Thoracic aorta (tissue), 2 donors: ENCODE measurements around the gene ROBO1. TPM values are rescaled to one million over a fixed set of nuclear protein-coding genes. Genes with fewer than 3 reads are reported as not detected.

Experiments used
- ATAC-seq: fragments of 150-250 bp; one replicate; pipeline ENCODE4 v1.8.0; 2017; ENCODE audit warnings: low read depth; ENCODE audit not compliant: insufficient number of reproducible peaks, low FRiP score
- DNase-seq: peaks from one replicate; pipeline ENCODE4 v3.0.0-alpha.2; 2020; ENCODE audit warnings: low spot score
- H3K27ac ChIP-seq, 2 donors: fragments of 200-600 bp; sonication (generic); 1 replicate in 1 of 2; 2 replicates in 1 of 2; pipeline ENCODE4 v1.5.1; 2016; ENCODE audit warnings: mild to moderate bottlenecking in 2 of 2, moderate library complexity in 2 of 2
- H3K27me3 ChIP-seq: fragments of 200-600 bp; sonication (generic); replicated peaks from 2 replicates; pipeline ENCODE4 v1.6.0; 2016; ENCODE audit warnings: mild to moderate bottlenecking; ENCODE audit not compliant: insufficient read depth
- H3K36me3 ChIP-seq: fragments of 200-600 bp; sonication (generic); one replicate; pipeline ENCODE4 v1.5.1; 2016
- H3K4me1 ChIP-seq, 2 donors: fragments of 200-600 bp; sonication (generic); 1 replicate in 1 of 2; 2 replicates in 1 of 2; pipeline versions ENCODE4 v1.5.1 to v1.6.0; 2016; ENCODE audit warnings: low read depth in 2 of 2, mild to moderate bottlenecking in 1 of 2; ENCODE audit not compliant: control insufficient read depth in 1 of 2
- H3K4me3 ChIP-seq: fragments of 200-600 bp; sonication (generic); 2 replicates; pipeline ENCODE4 v1.5.1; 2016; ENCODE audit warnings: mild to moderate bottlenecking
- H3K9me3 ChIP-seq: fragments of 200-600 bp; sonication (generic); 2 replicates; pipeline ENCODE4 v1.5.1; 2016
- total RNA-seq, 2 donors: library from RNA; depleted of rRNA; stranded (reverse); fragments of >200 nt; gene quantifications; one replicate each; pipeline versions ENCODE4 v1.1.0 to v1.2.3, GENCODE V29; 2016
- TF ChIP-seq, protein P1 (sequence below): fragments of 200-600 bp; sonication (generic); IDR thresholded peaks from one replicate; pipeline ENCODE4 v1.5.1; 2019; ENCODE audit warnings: antibody characterized with exemption

Gene ROBO1
- total RNA-seq, 2 donors from 2014 or later, result 13.3 to 24.4 TPM

- Histone ChIP-seq H3K27ac (no peak overlapping the region), H3K4me3 (no peak overlapping the region), H3K4me1 (no peaks in the 10 kb centered on the region), H3K9me3 (no peaks in the 10 kb centered on the region), H3K27me3 (no peaks in the 10 kb centered on the region), H3K36me3 (no peaks in the 10 kb centered on the region)
- TF ChIP-seq, protein P1, sequence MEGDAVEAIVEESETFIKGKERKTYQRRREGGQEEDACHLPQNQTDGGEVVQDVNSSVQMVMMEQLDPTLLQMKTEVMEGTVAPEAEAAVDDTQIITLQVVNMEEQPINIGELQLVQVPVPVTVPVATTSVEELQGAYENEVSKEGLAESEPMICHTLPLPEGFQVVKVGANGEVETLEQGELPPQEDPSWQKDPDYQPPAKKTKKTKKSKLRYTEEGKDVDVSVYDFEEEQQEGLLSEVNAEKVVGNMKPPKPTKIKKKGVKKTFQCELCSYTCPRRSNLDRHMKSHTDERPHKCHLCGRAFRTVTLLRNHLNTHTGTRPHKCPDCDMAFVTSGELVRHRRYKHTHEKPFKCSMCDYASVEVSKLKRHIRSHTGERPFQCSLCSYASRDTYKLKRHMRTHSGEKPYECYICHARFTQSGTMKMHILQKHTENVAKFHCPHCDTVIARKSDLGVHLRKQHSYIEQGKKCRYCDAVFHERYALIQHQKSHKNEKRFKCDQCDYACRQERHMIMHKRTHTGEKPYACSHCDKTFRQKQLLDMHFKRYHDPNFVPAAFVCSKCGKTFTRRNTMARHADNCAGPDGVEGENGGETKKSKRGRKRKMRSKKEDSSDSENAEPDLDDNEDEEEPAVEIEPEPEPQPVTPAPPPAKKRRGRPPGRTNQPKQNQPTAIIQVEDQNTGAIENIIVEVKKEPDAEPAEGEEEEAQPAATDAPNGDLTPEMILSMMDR, result no peak
- DNase-seq, result no peak
- ATAC-seq, result no peak
These were observed 413.6 kb downstream of the ROBO1 start for GRCh38 chr3:79354179-79354688.

DNA sequence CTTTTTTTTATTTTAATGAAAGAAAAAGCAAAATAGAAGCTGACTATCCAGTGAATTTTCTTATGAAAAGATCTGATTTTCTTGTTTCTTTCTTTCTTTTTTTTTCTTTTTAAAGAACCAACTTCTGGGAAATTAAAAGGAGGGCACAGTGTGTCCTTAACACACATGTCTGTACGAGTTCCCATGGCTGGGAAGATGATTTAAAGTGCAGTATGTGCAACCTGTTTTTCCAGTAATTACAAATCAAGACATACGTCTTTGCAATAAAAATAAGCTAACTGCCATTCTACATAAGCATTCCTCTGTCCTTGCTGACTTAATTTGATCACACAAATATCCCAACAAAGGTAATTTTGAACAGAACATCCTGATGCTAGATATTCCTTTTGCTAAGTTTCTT is 416.1 kb downstream of the ROBO1 start:
- TF ChIP-seq, protein P1, result no peak
- Histone ChIP-seq H3K27ac (no peak overlapping the region), H3K36me3 (no peaks in the 10 kb centered on the region), H3K4me3 (no peak overlapping the region), H3K9me3 (no peaks in the 10 kb centered on the region), H3K4me1 (no peaks in the 10 kb centered on the region), H3K27me3 (no peaks in the 10 kb centered on the region)
- ATAC-seq (no peak), DNase-seq (no peak)

DNA sequence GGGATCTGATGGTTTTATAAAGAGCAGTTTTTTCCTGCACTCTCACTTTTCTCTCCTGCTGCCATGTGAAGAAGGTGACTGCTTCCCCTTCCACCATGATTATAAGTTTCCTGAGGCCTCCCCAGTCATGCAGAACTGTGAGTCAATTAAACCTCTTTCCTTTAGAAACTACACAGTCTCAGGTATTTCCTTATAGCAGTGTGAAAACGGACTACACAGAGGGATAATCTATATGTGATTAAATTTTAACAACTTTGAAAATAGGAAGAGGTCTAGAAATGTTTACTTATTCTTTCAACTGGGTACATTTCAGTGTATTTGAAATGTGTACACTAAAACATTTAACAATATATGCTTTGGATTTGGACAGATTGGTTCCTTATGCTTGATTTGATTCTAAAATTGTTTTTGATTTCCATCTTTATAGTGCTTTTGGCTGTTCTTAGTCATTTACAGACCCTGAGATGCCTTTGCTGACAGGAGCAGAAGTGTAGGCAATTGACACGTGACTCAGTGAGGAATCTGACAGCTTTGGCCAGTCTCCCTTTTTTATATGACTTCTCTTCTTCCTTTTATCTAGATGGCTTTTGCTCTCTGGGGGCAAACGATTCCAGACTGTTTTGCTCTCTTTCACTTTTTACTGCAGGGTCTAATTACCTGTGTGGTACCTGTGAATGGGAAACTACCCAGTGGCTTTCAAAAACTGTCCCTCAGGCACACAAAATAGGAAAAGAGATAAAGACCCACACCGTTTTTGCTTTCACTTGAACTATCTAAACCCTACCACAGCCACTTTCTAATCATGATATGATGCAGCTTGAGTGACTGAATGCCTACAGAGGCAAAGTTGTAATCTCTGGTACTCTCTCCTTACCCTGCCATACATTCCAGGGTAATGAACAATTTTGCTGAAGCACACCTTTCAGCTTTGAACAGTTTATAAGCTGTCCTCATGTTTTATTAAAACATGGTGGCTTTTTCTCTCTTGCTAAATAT is 422.6 kb downstream of the ROBO1 start:
- H3K36me3 ChIP-seq, result no peaks in the 10 kb centered on the region
- no peak overlapping the region for H3K4me3 ChIP-seq
- H3K4me1 ChIP-seq, result no peaks in the 10 kb centered on the region
- H3K9me3 ChIP-seq, result no peaks in the 10 kb centered on the region
- H3K27me3 ChIP-seq, result no peaks in the 10 kb centered on the region
- DNase-seq (no peak), ATAC-seq (no peak)
- H3K27ac ChIP-seq, result no peak overlapping the region
- TF ChIP-seq, protein P1, result no peak

- ATAC-seq (no peak), DNase-seq (no peak)
- H3K27ac ChIP-seq, result no peak overlapping the region
- no peaks in the 10 kb centered on the region for H3K36me3 ChIP-seq
- no peaks in the 10 kb centered on the region for H3K4me1 ChIP-seq
- H3K27me3 ChIP-seq, result no peaks in the 10 kb centered on the region
- TF ChIP-seq, protein P1, result no peak
- no peak overlapping the region for H3K4me3 ChIP-seq
- no peaks in the 10 kb centered on the region for H3K9me3 ChIP-seq
These were observed 425.8 kb downstream of the ROBO1 start for GRCh38 chr3:79341961-79342360.

DNA sequence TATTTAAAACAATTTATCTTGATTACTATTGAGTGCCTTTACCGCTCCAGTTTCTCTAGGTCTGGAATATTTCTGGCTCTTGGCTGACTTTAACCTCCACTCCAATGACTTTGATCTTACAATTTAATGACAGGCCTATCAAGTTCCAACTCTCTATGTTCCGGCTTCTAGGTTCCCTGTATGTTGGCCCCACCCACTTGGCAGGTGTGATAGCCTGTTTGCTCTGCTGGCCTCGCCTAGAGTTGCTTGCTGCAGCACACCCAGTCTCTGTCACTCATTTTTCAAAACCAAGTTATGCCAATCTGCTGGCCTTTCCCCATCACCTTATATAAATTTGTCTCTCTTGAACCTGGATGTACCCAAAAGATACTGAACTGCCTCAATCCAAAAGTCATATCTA is 428.0 kb downstream of the ROBO1 start:
- TF ChIP-seq, protein P1, result no peak
- DNase-seq, result no peak
- H3K4me3 ChIP-seq, result no peak overlapping the region
- no peaks in the 10 kb centered on the region for H3K4me1 ChIP-seq
- no peaks in the 10 kb centered on the region for H3K36me3 ChIP-seq
- no peak for ATAC-seq
- no peaks in the 10 kb centered on the region for H3K27me3 ChIP-seq
- H3K9me3 ChIP-seq, result no peaks in the 10 kb centered on the region
- no peak overlapping the region for H3K27ac ChIP-seq
